ENCODE data around the gene MYBPH. TPM values are rescaled to one million over a fixed set of nuclear protein-coding genes. Genes with fewer than 3 reads are reported as not detected.

Gene MYBPH
- total and polyA plus RNA-seq, 2 experiments from 2014 or later = not detected

GRCh38 chr1:203126866-203127665 is 48.6 kb downstream of the MYBPH start:
- Histone ChIP-seq H3F3A (replicated peaks; ENCODE audit: low read depth) (0 out of 2 replicates have a peak, but pooled peaks cover 3% of the 10 kb centered on the region), H3K36me3 (ENCODE audit: insufficient read depth) (no peaks in the 10 kb centered on the region), H3K27me3 (ENCODE audit: insufficient read depth) (peaks cover 35% of the 10 kb centered on the region), H3K79me2 (replicated peaks; ENCODE audit: insufficient read depth) (no peaks in the 10 kb centered on the region), H3K27ac (ENCODE audit: low read depth) (no peak overlapping the region), H3K4me1 (ENCODE audit: insufficient read depth) (peaks cover 15% of the 10 kb centered on the region), H3K4me3 (peak overlapping the region; percentile 83), H3K9me2 (ENCODE audit: insufficient read depth) (no peaks in the 10 kb centered on the region), H2AFZ (peak overlapping the region; percentile 99), H3K4me2 (peak overlapping the region; percentile 98), H4K20me1 (replicated peaks; ENCODE audit: insufficient read depth) (no peaks in the 10 kb centered on the region)
- peak; percentile 14 for ATAC-seq
- H3K27ac Mint-ChIP-seq = no peak overlapping the region
- TF ChIP-seq ZNF462 (CRISPR knock-in tag; IDR thresholded peaks at IDR 0.05) (no peak), STAT1 (IDR thresholded peaks at IDR 0.05; ENCODE audit: unreplicated experiment) (no peak), JUNB (IDR thresholded peaks at IDR 0.05; ENCODE audit: unreplicated experiment) (no peak), NANOG (IDR thresholded peaks at IDR 0.05; ENCODE audit: borderline replicate concordance) (no peak)
- TF ChIP-seq, protein P1, sequence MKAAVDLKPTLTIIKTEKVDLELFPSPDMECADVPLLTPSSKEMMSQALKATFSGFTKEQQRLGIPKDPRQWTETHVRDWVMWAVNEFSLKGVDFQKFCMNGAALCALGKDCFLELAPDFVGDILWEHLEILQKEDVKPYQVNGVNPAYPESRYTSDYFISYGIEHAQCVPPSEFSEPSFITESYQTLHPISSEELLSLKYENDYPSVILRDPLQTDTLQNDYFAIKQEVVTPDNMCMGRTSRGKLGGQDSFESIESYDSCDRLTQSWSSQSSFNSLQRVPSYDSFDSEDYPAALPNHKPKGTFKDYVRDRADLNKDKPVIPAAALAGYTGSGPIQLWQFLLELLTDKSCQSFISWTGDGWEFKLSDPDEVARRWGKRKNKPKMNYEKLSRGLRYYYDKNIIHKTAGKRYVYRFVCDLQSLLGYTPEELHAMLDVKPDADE (IDR thresholded peaks at IDR 0.05) = no peak
- TF ChIP-seq, protein P2, sequence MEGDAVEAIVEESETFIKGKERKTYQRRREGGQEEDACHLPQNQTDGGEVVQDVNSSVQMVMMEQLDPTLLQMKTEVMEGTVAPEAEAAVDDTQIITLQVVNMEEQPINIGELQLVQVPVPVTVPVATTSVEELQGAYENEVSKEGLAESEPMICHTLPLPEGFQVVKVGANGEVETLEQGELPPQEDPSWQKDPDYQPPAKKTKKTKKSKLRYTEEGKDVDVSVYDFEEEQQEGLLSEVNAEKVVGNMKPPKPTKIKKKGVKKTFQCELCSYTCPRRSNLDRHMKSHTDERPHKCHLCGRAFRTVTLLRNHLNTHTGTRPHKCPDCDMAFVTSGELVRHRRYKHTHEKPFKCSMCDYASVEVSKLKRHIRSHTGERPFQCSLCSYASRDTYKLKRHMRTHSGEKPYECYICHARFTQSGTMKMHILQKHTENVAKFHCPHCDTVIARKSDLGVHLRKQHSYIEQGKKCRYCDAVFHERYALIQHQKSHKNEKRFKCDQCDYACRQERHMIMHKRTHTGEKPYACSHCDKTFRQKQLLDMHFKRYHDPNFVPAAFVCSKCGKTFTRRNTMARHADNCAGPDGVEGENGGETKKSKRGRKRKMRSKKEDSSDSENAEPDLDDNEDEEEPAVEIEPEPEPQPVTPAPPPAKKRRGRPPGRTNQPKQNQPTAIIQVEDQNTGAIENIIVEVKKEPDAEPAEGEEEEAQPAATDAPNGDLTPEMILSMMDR (conservative IDR thresholded peaks at IDR 0.05; ENCODE audit: low read depth in 2 of 2) = no peak
- no peak for DNase-seq (ENCODE audit: low spot score)
- peaks cover 38% of the 10 kb centered on the region for H3K27me3 Mint-ChIP-seq (ENCODE audit: insufficient read depth, low read depth, poor library complexity)
- H3K4me3 Mint-ChIP-seq = peak overlapping the region; percentile 72
- H3K9me3 Mint-ChIP-seq = no peaks in the 10 kb centered on the region
- peaks cover 34% of the 10 kb centered on the region for H3K4me1 Mint-ChIP-seq
- no peaks in the 10 kb centered on the region for H3K36me3 Mint-ChIP-seq (ENCODE audit: low read depth)
